Heart left ventricle (tissue), 16 donors: ENCODE results near the gene MED16. TPM values are rescaled to one million over a fixed set of nuclear protein-coding genes. Genes with fewer than 3 reads are reported as not detected.

Experiments
- ATAC-seq, 4 donors: fragments of 200-7000 bp; cut with Tn5 transposase; one replicate each; pipeline ENCODE4 v1.9.1; 2020 to 2022; ENCODE audit warnings: moderate library complexity in 4 of 4, mild to moderate bottlenecking in 3 of 4, moderate number of reproducible peaks in 1 of 4
- DNase-seq, 5 donors: peaks; one replicate each; pipeline ENCODE4 v3.0.0-alpha.2; 2020
- H3K27ac ChIP-seq, 12 donors: fragments of 200-600 bp; sonication (generic) in 4 of 12; one replicate each; pipeline versions ENCODE4 v1.5.0 to v1.8.0; 2016 to 2022; ENCODE audit warnings: mild to moderate bottlenecking in 2 of 12
- H3K27me3 ChIP-seq, 9 donors: fragments of 200-600 bp; sonication (generic) in 2 of 9; one replicate each; pipeline versions ENCODE4 v1.5.1 to v1.8.0; 2016 to 2022; ENCODE audit warnings: mild to moderate bottlenecking in 3 of 9
- H3K36me3 ChIP-seq, 9 donors: fragments of 200-600 bp; sonication (generic) in 2 of 9; one replicate each; pipeline versions ENCODE4 v1.5.0 to v1.8.0; 2018 to 2022; ENCODE audit warnings: mild to moderate bottlenecking in 2 of 9
- H3K4me1 ChIP-seq, 12 donors: fragments of 200-600 bp; sonication (generic) in 4 of 12; one replicate each; pipeline versions ENCODE4 v1.5.0 to v1.8.0; 2016 to 2022; ENCODE audit warnings: mild to moderate bottlenecking in 3 of 12
- H3K4me3 ChIP-seq, 12 donors: fragments of 200-600 bp; sonication (generic) in 4 of 12; one replicate each; pipeline versions ENCODE4 v1.5.0 to v1.8.0; 2017 to 2022; ENCODE audit warnings: mild to moderate bottlenecking in 9 of 12, moderate library complexity in 4 of 12
- H3K9me3 ChIP-seq, 12 donors: fragments of 200-600 bp; sonication (generic) in 4 of 12; one replicate each; pipeline versions ENCODE4 v1.5.0 to v1.8.0; 2016 to 2022; ENCODE audit warnings: mild to moderate bottlenecking in 1 of 12
- POLR2A ChIP-seq, 2 donors: fragments of 450-650 bp; IDR thresholded peaks; one replicate each; pipeline ENCODE4 v1.6.1; 2017; ENCODE audit warnings: antibody characterized with exemption in 2 of 2, mild to moderate bottlenecking in 2 of 2, moderate library complexity in 2 of 2
- WGBS, 4 donors: extraction: QIAGEN DNeasy Blood & Tissue Kit in 2 of 4; methylation state at CpG; one replicate each; pipeline versions ENCODE4 v1.1.5 to v1.1.7; 2013 to 2018; 5-methylcytosine and 5-hydroxymethylcytosine counted together
- intact Hi-C, 10 donors: fragments of 100-400 bp; cut with DNase I; formaldehyde crosslinking; loops; one replicate each; pipeline versions ENCODE4 v1.11.1 to v1.14.2; 2022
- polyA plus RNA-seq, 2 donors: library from polyadenylated mRNA; stranded (reverse); fragments of 200-250 nt; gene quantifications; one replicate each; pipeline ENCODE4 v1.2.3, GENCODE V29; 2013
- total RNA-seq, 9 donors: library from RNA; depleted of rRNA in 2 of 9; stranded (reverse); fragments of >200 nt in 2 of 9; fragmentation: NEBNext Ultra II Directional in 3 of 9; extraction: Animal tissue kit (Norgen Biotek cat#: 25700) in 3 of 9; gene quantifications; one replicate each; pipeline versions ENCODE4 v1.1.0 to v1.2.4, GENCODE V29; 2016 to 2023
- TF ChIP-seq, protein P1 (sequence below), 12 donors: fragments of 200-600 bp; sonication (generic) in 4 of 12; IDR thresholded peaks; one replicate each; pipeline versions ENCODE4 v1.5.0 to v1.8.0; 2018 to 2022; ENCODE audit warnings: antibody characterized with exemption in 12 of 12, mild to moderate bottlenecking in 5 of 12
- donor health status: ischemic (EF 13 %, LVEDD 7.1; RV severe dilation, severe dysfunction).
- donor health status: healthy with polysubstance abuse.
- donor health status: DM: no; HTN: yes; CAD: no.
- donor health status: DM: no; HTN: no; CAD: no.
- donor health status: ischemic (EF 25% LVEDD 6.9; RV normal size, moderate dysfunction).
- donor health status: ischemic (EF 25% LVEDD 5.7; RV mildly dilated, moderate dysfunction).
- donor health status: healthy.
- donor health status: DM: yes; HTN: yes; CAD: no.
- donor health status: ischemic (EF 35%, LVEDD 5.7; RV mildly dilated, moderate dysfunction).
- donor health status: nonischemic (EF 11% LVEDD 7.7; RV severe dilation, severe dysfunction).
- donor health status: DM: yes; HTN: yes; CAD: no.
- donor health status: PGD.
- donor health status: ischemic (EF 29% LVEDD 5.4; RV normal size, mild dysfunction).
- donor health status: nonischemic (EF 23%, LVEDD 6.1; RV moderate dilation, normal function).

Gene MED16
- total and polyA plus RNA-seq, 11 donors: 17.5 to 41.9 (median 26.2) TPM

DNA sequence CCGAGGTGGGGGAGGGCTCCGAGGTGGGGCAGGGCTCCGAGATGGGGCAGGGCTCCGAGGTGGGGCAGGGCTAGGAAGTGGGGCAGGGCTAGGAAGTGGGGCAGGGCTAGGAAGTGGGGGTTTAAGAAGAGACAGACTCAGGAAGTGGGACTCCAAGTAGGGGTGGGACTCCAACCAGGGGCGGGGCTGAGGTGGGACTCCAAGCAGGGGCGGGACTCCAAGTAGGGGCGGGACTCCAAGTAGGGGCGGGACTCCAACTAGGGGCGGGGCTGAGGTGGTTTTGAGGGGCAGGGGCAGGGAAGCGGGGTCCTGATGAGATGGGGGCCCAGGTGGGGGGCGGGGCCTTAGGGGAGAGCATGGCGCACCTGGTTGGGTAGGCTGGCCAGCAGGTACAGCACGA lies 19.9 kb downstream of the MED16 start:
- intact Hi-C loops: loop anchor here in 1 of 10 donors (5.0 kb wide), 1 partner anchor 39 kb away; the partner anchor contains the start of gene R3HDM4
- no peak for DNase-seq
- H3K36me3 ChIP-seq: peaks cover 0 to 70% (median 40%) of the 10 kb centered on the region in 9 donors

DNA sequence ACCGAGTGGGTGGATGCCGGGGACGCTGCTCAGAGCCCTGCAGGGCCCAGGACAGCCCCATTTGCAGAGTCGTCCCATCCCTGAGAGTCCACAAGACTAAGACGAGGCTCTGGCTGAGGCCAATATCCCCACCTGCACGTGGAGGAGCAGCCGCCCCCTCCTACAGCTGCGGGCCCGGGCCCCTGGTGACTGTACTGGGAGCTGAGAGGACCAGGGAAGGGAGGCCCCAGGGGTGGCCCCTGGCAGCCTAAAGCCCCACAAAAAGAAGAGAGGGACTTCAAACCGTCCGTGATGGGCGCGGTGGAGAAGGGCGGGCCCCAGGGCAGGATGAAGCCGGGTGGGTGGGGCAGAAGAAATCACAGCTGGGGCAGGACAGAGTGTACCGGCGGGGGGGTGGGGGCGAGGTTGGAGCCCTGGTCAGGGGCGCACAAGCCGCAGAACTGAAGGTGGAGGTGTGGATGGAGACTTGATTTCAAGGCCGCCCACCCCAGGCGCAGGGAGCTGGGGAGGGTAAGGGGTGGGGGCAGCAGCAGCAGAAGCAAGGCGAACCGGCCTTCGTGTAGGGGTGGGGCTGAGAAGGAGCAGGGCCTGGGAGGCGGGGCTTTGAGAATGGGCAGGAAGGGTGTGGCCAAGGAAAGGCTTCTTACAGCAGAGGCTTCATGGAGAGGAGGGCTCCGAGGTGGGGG lies 20.6 kb downstream of the MED16 start:
- ATAC-seq: peak in 2 of 4 donors; percentile 15 to 52
- peak overlapping the region in 4 of 12 donors; percentile 5 to 64 (median 50) for H3K27ac ChIP-seq

More for the DNA sequence above, 19.9 kb downstream of the MED16 start:
- H3K9me3 ChIP-seq: no peaks in the 10 kb centered on the region
- H3K27ac ChIP-seq: no peak overlapping the region
- TF ChIP-seq, protein P1, sequence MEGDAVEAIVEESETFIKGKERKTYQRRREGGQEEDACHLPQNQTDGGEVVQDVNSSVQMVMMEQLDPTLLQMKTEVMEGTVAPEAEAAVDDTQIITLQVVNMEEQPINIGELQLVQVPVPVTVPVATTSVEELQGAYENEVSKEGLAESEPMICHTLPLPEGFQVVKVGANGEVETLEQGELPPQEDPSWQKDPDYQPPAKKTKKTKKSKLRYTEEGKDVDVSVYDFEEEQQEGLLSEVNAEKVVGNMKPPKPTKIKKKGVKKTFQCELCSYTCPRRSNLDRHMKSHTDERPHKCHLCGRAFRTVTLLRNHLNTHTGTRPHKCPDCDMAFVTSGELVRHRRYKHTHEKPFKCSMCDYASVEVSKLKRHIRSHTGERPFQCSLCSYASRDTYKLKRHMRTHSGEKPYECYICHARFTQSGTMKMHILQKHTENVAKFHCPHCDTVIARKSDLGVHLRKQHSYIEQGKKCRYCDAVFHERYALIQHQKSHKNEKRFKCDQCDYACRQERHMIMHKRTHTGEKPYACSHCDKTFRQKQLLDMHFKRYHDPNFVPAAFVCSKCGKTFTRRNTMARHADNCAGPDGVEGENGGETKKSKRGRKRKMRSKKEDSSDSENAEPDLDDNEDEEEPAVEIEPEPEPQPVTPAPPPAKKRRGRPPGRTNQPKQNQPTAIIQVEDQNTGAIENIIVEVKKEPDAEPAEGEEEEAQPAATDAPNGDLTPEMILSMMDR (IDR thresholded peaks at IDR 0.05): no peak
- no peak for TF ChIP-seq POLR2A (IDR thresholded peaks at IDR 0.05)
- no peak overlapping the region for H3K4me3 ChIP-seq
- H3K4me1 ChIP-seq: peaks cover 0 to 22% (median 8%) of the 10 kb centered on the region in 12 donors
- H3K27me3 ChIP-seq: no peaks in the 10 kb centered on the region
- ATAC-seq: peak in 1 of 4 donors; percentile 14
- 90 to 95% (median 90%) methylated on average over 8 to 12 of the region's 13 CpGs for WGBS, 4 donors

DNA sequence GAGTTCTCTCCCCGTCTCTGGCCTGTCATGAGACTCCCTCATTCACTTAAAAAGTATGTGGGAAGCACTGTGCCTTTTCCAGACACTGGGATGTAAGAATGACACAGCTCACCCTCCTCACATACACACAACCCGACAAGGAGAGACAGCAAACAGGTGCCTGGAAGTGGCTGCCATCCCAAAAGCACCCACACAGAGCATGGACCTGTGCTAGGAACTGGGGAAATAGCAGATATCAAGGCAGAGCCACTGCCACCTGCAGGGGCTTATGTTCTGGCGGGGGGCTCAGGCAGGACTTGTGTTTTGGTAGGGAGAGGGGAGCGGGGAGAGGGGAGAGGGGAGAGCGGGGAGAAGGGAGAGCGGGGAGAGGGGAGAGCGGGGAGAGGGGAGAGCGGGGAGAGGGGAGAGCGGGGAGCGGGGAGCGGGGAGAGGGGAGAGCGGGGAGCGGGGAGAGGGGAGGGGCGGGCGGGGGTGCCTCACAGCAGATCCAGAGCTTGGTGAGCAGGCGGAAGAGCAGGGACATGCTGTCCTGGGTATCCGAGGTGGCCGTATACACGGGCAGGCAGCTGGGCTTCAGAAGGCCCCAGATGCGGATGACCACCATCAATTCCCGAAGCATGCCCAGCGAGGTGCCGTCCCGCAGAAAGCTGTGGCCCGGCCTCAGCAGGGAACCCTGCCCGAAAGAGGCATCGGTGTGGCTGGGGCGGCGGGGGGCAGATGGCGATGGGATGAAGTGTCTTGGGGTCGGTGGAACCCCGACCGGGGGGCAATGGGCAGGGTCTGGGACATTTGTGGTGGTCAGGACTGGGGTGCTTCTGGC lies 21.3 kb downstream of the MED16 start:
- peaks cover 0 to 28% (median 8%) of the 10 kb centered on the region in 12 donors for H3K4me1 ChIP-seq
- no peaks in the 10 kb centered on the region for H3K27me3 ChIP-seq
- no peak for ATAC-seq
- H3K27ac ChIP-seq: peak overlapping the region in 5 of 12 donors; percentile 5 to 66 (median 62)
- no peaks in the 10 kb centered on the region for H3K9me3 ChIP-seq
- H3K36me3 ChIP-seq: peaks cover 0 to 69% (median 42%) of the 10 kb centered on the region in 9 donors
- TF ChIP-seq, protein P1 (IDR thresholded peaks at IDR 0.05): no peak
- no peak for TF ChIP-seq POLR2A (IDR thresholded peaks at IDR 0.05)
- no peak overlapping the region for H3K4me3 ChIP-seq
- intact Hi-C loops: loop anchor here in 1 of 10 donors (5.0 kb wide), 1 partner anchor 41 kb away; the partner anchor contains the start of gene R3HDM4
- no peak for DNase-seq
- WGBS, 4 donors: 89 to 93% (median 91%) methylated on average over 18 to 24 of the region's 33 CpGs

More for the DNA sequence above, 20.6 kb downstream of the MED16 start:
- WGBS, 4 donors: 80 to 87% (median 84%) methylated on average over 26 to 27 of the region's 27 CpGs
- Histone ChIP-seq H3K36me3 (peaks cover 0 to 76% (median 45%) of the 10 kb centered on the region in 9 donors), H3K9me3 (no peaks in the 10 kb centered on the region), H3K4me3 (peak overlapping the region in 1 of 12 donors; percentile 15), H3K27me3 (no peaks in the 10 kb centered on the region), H3K4me1 (peaks cover 0 to 28% (median 8%) of the 10 kb centered on the region in 12 donors)
- TF ChIP-seq POLR2A (IDR thresholded peaks at IDR 0.05): no peak
- TF ChIP-seq, protein P1 (IDR thresholded peaks at IDR 0.05): no peak
- DNase-seq: peak in 3 of 5 donors; percentile 43 to 77 (median 67)
- intact Hi-C loops: loop anchor here in 1 of 10 donors (5.0 kb wide), 1 partner anchor 40 kb away; the partner anchor contains the start of gene R3HDM4
